GM12892 (cell line): Measurements from ENCODE around the gene UBE3A.

ENCODE experiments used
- POLR2A ChIP-seq: IDR thresholded peaks from 2 replicates; pipeline ENCODE4 v1.6.1; 2011; ENCODE audit warnings: low read depth, low read length, control low read depth
- POLR2AphosphoS5 ChIP-seq: IDR thresholded peaks from 2 replicates; pipeline ENCODE4 v1.6.1; 2011; ENCODE audit warnings: low read depth, low read length, control low read depth
- TAF1 ChIP-seq: IDR thresholded peaks from 2 replicates; pipeline ENCODE4 v1.6.1; 2011; ENCODE audit warnings: low read depth, mild to moderate bottlenecking, control low read depth, low read length, borderline replicate concordance

GRCh38 chr15:25464784-25465183, 26.0 kb upstream of the UBE3A start:
- TF ChIP-seq POLR2A = no peak
- no peak for TF ChIP-seq TAF1
- no peak for TF ChIP-seq POLR2AphosphoS5
